Fibroblast of lung (primary cell): ENCODE measurements around the gene CORO2B. TPM values are rescaled to one million over a fixed set of nuclear protein-coding genes. Genes with fewer than 3 reads are reported as not detected.

Source experiments
- DNase-seq, 2 donors: peaks; one replicate each; pipeline versions ENCODE4 v3.0.0 to v3.0.0-alpha.2; 2010; ENCODE audit warnings: low read depth in 2 of 2
- H2AFZ ChIP-seq: 2 replicates; pipeline ENCODE4 v1.5.1; 2012; ENCODE audit warnings: low read length, control low read depth, inconsistent platforms
- H3K27ac ChIP-seq: 2 replicates; pipeline ENCODE4 v1.5.1; 2011; ENCODE audit warnings: low read length, control low read depth; ENCODE audit not compliant: insufficient read depth
- H3K27me3 ChIP-seq: 2 replicates; pipeline ENCODE4 v1.5.1; 2011; ENCODE audit warnings: mild to moderate bottlenecking, low read length; ENCODE audit not compliant: control insufficient read depth, insufficient read depth
- H3K36me3 ChIP-seq: 2 replicates; pipeline ENCODE4 v1.5.1; 2011; ENCODE audit warnings: low read length; ENCODE audit not compliant: control insufficient read depth, insufficient read depth
- H3K4me1 ChIP-seq: 2 replicates; pipeline ENCODE4 v1.5.1; 2011; ENCODE audit warnings: low read length; ENCODE audit not compliant: control insufficient read depth, insufficient read depth; ENCODE audit errors: extremely low read depth
- H3K4me2 ChIP-seq: 2 replicates; pipeline ENCODE4 v1.5.1; 2011; ENCODE audit warnings: low read length, control low read depth; ENCODE audit not compliant: insufficient read depth; ENCODE audit errors: extremely low read depth
- H3K4me3 ChIP-seq, 4 experiments: fragments of 200-600 bp in 1 of 4; sonication (generic) in 1 of 4; replicated peaks in 1 of 4; 2 replicates each; pipeline ENCODE4 v1.5.1; 2011 to 2016; ENCODE audit warnings: low read length in 4 of 4, low read depth in 3 of 4, mild to moderate bottlenecking in 3 of 4, control low read depth in 2 of 4, inconsistent platforms in 1 of 4, mixed read lengths in 1 of 4; ENCODE audit not compliant: insufficient read depth in 1 of 4; ENCODE audit errors: control extremely low read depth in 1 of 4
- H3K79me2 ChIP-seq: 2 replicates; pipeline ENCODE4 v1.5.1; 2012; ENCODE audit warnings: mild to moderate bottlenecking, low read length, inconsistent platforms; ENCODE audit not compliant: control insufficient read depth, insufficient read depth
- H3K9ac ChIP-seq: 2 replicates; pipeline ENCODE4 v1.5.1; 2011; ENCODE audit warnings: mild to moderate bottlenecking, low read length, control low read depth; ENCODE audit not compliant: insufficient read depth
- H3K9me3 ChIP-seq: 2 replicates; pipeline ENCODE4 v1.5.1; 2012; ENCODE audit warnings: low read depth, low read length; ENCODE audit not compliant: control insufficient read depth, insufficient read depth
- H4K20me1 ChIP-seq: 2 replicates; pipeline ENCODE4 v1.5.1; 2011; ENCODE audit warnings: low read length; ENCODE audit not compliant: control insufficient read depth, insufficient read depth; ENCODE audit errors: extremely low read depth
- CTCF ChIP-seq, 2 donors: IDR thresholded peaks in 1 of 2; conservative IDR thresholded peaks in 1 of 2; 1 replicate in 1 of 2; 2 replicates in 1 of 2; pipeline ENCODE4 v1.5.1; 2011 to 2012; ENCODE audit warnings: low read length in 2 of 2, control low read depth in 1 of 2, inconsistent platforms in 1 of 2, low read depth in 1 of 2, mild to moderate bottlenecking in 1 of 2
- EZH2 ChIP-seq: IDR thresholded peaks from 2 replicates; pipeline ENCODE4 v1.5.1; 2012; ENCODE audit warnings: low read length, control low read depth, mild to moderate bottlenecking; ENCODE audit errors: missing control alignments
- polyA minus RNA-seq: library from RNA; depleted of rRNA, polyadenylated mRNA; stranded (reverse); fragments of >200 nt; gene quantifications from 2 replicates; pipeline ENCODE4 v1.2.3, GENCODE V29; 2011; ENCODE audit warnings: low replicate concordance
- polyA plus RNA-seq, 2 donors: library from polyadenylated mRNA; depleted of rRNA in 1 of 2; stranded (reverse) in 1 of 2; unstranded in 1 of 2; fragments of >200 nt; gene quantifications; 2 replicates each; pipeline ENCODE4 v1.2.1, GENCODE V29; 2011 to 2012; ENCODE audit warnings: missing spikeins in 1 of 2
- total RNA-seq: library from RNA; depleted of rRNA; stranded (reverse); fragments of >200 nt; gene quantifications from 2 replicates; pipeline ENCODE4 v1.2.1, GENCODE V29; 2014

Gene CORO2B
- total RNA-seq (15.7 and 25.3 TPM in 2 replicates), polyA plus RNA-seq (17.5 and 70.2 TPM in 2 replicates), polyA minus RNA-seq (58.7 and 208 TPM in 2 replicates)
- 22.1 and 70.4 TPM in 2 replicates for polyA plus RNA-seq (2012)

GRCh38 chr15:68578980-68579935 is at the start of gene CORO2B:
CORO2B (plus strand) TSS chr15:68578993; CDS start chr15:68579263, 270 bp downstream.
- Histone ChIP-seq H3K4me1 (peaks cover 12% of the 10 kb centered on the region), H3K27ac (peak within 1 kb of the TSS; percentile 64), H3K79me2 (peaks cover 58% of the 10 kb centered on the region), H3K36me3 (no peaks in the 10 kb centered on the region), H3K4me3 (peak within 1 kb of the TSS; percentile 75 to 82 (median 82)), H3K27me3 (no peaks in the 10 kb centered on the region), H3K9ac (peak within 1 kb of the TSS; percentile 68), H2AFZ (peak within 1 kb of the TSS; percentile 85), H3K9me3 (no peaks in the 10 kb centered on the region), H4K20me1 (no peaks in the 10 kb centered on the region), H3K4me2 (peak within 1 kb of the TSS; percentile 92)
- DNase-seq: peak; percentile 53 to 63
- TF ChIP-seq EZH2: no peak
- TF ChIP-seq CTCF (conservative IDR thresholded peaks at IDR 0.05 in 1 of 2, IDR thresholded peaks at IDR 0.05 in 1 of 2; ENCODE audit: low read depth in 1 of 2, low read length in 2 of 2): no peak

- peaks cover 1% of the 10 kb centered on the region for H3K4me1 ChIP-seq
- TF ChIP-seq EZH2 (no peak), CTCF (conservative IDR thresholded peaks at IDR 0.05 in 1 of 2, IDR thresholded peaks at IDR 0.05 in 1 of 2; ENCODE audit: low read depth in 1 of 2, low read length in 2 of 2) (no peak)
- H4K20me1 ChIP-seq: no peaks in the 10 kb centered on the region
- no peak overlapping the region for H2AFZ ChIP-seq
- no peaks in the 10 kb centered on the region for H3K36me3 ChIP-seq
- H3K9me3 ChIP-seq: no peaks in the 10 kb centered on the region
- no peaks in the 10 kb centered on the region for H3K79me2 ChIP-seq
- H3K4me2 ChIP-seq: no peak overlapping the region
- no peak overlapping the region for H3K27ac ChIP-seq
- no peaks in the 10 kb centered on the region for H3K27me3 ChIP-seq
- H3K9ac ChIP-seq: no peak overlapping the region
- DNase-seq: no peak
- H3K4me3 ChIP-seq: no peak overlapping the region
These were observed 47.2 kb upstream of the CORO2B start for GRCh38 chr15:68531387-68532179.
